NB4 (cell line): ENCODE data around the gene SYMPK.

Experiments used
- DNase-seq: peaks from one replicate; pipeline ENCODE4 v3.0.0; 2010; ENCODE audit warnings: low read depth
- H3K4me3 ChIP-seq: one replicate; pipeline ENCODE4 v1.5.1; 2011; ENCODE audit warnings: mild to moderate bottlenecking, low read depth, low read length, moderate library complexity
- MYC ChIP-seq: IDR thresholded peaks from 2 replicates; pipeline ENCODE4 v1.6.1; 2011; ENCODE audit warnings: low read depth, low read length
- POLR2A ChIP-seq: IDR thresholded peaks from 2 replicates; pipeline ENCODE4 v1.6.1; 2011; ENCODE audit warnings: mild to moderate bottlenecking; ENCODE audit not compliant: insufficient read length; ENCODE audit errors: extremely low read depth
- TF ChIP-seq, protein P1 (sequence below): IDR thresholded peaks from 2 replicates; pipeline ENCODE4 v1.6.1; 2011; ENCODE audit warnings: low read depth, low read length
- TF ChIP-seq, protein P2 (sequence below): IDR thresholded peaks from one replicate; pipeline ENCODE4 v1.5.1; 2012; ENCODE audit warnings: low read depth, low read length

SYMPK gene

DNA sequence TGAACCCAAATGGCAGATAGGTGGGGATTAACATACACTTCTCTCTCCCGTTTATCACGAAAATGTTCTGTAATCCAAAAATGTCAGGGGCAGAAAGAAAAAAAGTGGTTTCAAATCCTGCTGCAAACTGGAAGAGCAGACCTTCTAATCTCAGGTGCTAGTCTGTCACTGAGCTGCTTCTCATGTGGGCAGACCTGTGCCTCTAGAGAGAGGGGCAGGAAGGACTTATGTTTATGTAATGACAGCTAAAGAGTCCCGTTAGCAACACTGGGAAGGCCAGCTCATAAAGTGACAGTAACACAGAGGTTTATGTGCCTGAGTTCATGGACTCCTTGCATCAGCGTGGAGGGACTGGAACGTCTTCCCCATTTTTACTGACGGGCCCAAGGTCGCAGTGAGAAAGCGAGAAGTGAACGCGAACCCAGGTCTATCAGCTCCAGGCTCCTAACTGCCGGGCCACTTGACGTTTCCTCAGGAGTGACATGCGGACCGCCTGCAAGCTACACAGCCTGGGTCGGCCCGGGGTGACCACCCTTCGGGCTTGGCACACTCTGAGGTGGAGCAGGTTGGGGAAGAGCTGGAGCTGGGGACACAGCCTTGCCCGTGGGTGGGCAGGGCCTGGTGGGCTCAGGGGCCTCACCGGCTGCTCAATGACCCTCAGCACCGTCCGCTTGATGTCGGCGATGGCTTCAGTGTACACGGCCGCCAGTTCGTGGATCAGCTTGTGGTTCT, 38.2 kb downstream of the SYMPK start:
- H3K4me3 ChIP-seq, result no peak overlapping the region
- DNase-seq, result no peak
- TF ChIP-seq MYC, result no peak
- TF ChIP-seq, protein P1, sequence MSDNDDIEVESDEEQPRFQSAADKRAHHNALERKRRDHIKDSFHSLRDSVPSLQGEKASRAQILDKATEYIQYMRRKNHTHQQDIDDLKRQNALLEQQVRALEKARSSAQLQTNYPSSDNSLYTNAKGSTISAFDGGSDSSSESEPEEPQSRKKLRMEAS, result no peak
- TF ChIP-seq, protein P2, sequence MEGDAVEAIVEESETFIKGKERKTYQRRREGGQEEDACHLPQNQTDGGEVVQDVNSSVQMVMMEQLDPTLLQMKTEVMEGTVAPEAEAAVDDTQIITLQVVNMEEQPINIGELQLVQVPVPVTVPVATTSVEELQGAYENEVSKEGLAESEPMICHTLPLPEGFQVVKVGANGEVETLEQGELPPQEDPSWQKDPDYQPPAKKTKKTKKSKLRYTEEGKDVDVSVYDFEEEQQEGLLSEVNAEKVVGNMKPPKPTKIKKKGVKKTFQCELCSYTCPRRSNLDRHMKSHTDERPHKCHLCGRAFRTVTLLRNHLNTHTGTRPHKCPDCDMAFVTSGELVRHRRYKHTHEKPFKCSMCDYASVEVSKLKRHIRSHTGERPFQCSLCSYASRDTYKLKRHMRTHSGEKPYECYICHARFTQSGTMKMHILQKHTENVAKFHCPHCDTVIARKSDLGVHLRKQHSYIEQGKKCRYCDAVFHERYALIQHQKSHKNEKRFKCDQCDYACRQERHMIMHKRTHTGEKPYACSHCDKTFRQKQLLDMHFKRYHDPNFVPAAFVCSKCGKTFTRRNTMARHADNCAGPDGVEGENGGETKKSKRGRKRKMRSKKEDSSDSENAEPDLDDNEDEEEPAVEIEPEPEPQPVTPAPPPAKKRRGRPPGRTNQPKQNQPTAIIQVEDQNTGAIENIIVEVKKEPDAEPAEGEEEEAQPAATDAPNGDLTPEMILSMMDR, result no peak
- no peak for TF ChIP-seq POLR2A

DNA sequence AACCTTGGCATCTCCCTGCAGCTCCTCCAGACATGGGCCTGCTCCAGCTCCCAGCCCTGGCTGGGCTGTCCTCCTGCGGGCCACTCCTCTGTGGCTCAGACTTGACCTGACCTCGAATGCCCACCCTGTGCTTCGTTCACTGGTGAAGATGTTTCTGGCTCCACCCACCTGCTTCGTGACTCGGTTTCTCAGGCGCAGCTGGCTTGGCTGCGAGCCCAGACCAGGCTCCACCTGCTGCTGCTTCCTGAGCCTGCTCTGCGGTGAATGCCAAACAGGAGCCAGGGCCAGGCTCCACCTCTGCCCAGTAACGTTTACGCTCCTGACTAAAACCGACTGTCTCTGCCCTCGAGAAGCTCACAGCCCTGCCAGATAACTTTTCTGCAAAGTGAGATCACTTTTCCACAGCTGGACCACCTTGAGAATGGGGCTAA, 38.9 kb downstream of the SYMPK start:
- no peak overlapping the region for H3K4me3 ChIP-seq
- no peak for DNase-seq
- no peak for TF ChIP-seq POLR2A
- TF ChIP-seq, protein P1, result no peak
- TF ChIP-seq, protein P2, result no peak
- TF ChIP-seq MYC, result no peak

DNA sequence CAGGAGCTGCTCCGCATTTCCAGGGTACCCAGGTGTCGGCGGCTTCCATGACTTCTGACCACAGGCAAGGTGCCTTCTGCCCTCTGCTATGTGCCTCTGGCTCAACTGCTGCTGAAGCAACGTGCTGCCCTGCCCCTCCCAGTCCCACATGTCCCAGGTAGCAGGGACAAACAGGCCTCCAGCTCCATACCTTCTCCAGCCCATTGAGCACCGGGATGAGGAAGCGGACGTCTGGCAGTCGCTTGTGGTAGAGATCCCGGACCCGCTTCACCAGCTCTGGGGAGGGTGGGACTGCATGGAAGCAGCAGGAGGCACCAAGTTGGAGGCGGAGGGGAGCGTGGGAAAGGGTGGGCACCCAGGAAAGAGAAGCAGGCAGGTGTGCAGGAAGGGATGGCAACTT, 39.8 kb downstream of the SYMPK start:
- H3K4me3 ChIP-seq, result no peak overlapping the region
- no peak for DNase-seq
- TF ChIP-seq POLR2A (no peak), MYC (no peak)
- TF ChIP-seq, protein P1, result no peak
- TF ChIP-seq, protein P2, result no peak

DNA sequence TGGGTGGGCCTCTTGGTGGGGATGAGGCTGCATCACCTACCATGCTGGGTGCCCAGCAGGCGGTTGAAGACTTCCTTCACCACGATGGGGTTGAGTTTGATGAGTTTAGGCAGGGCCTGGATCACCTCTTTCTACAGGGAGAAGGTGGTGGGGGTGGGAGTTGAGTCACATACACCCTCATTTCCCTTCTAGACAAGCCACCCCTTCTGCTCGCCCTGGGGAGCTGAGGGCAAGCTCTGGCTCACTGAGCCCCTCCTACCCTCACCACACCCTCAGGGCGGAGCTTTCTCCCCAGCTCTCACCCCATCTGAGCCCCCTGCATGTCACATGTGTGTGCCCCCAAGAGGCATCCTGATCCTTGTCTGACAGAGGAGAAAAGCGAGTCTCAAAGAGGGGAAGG, 40.2 kb downstream of the SYMPK start:
- DNase-seq, result no peak

DNA sequence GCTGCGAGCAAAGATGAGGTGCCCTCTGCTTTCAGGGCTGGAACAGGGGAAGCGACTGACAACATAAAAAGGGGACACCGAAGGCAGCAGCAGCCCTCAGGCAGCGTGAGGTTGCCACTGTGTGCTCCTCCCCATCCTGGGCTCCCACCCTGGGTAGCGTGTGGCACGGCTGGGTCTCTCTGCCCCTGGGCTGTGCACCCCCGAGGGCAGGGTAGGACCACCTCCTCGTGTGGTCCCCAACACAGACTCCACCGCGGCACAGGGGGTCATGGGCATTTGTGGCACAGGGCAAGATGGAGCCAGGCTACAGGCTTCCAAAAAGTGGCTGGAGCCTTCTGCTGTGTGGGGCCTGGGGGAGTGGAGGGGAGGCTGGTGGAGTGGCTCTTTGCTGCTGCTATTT, 41.4 kb downstream of the SYMPK start:
- no peak for DNase-seq
- TF ChIP-seq MYC (no peak), POLR2A (no peak)
- TF ChIP-seq, protein P2, result no peak
- TF ChIP-seq, protein P1, result no peak

More for the DNA sequence above, 40.2 kb downstream of the SYMPK start:
- TF ChIP-seq, protein P2, result no peak
- TF ChIP-seq, protein P1, result no peak
- TF ChIP-seq POLR2A (no peak), MYC (no peak)
- no peak overlapping the region for H3K4me3 ChIP-seq

More for the DNA sequence above, 41.4 kb downstream of the SYMPK start:
- no peak overlapping the region for H3K4me3 ChIP-seq
